PC-3 (cell line): ENCODE measurements around the gene MT1A.

Source experiments
- CTCF ChIP-seq: fragments of 300-600 bp; sonication (generic); conservative IDR thresholded peaks from 2 replicates; pipeline ENCODE4 v1.5.1; 2017; ENCODE audit warnings: antibody characterized with exemption, low read depth, mild to moderate bottlenecking, low read length
- EZH2 ChIP-seq: fragments of 300-600 bp; sonication (generic); IDR thresholded peaks from one replicate; pipeline ENCODE4 v1.6.1; 2017; ENCODE audit warnings: antibody characterized with exemption, mild to moderate bottlenecking, low read length; ENCODE audit not compliant: unreplicated experiment

- TF ChIP-seq EZH2 = no peak
- TF ChIP-seq CTCF = no peak
Observed at GRCh38 chr16:56613706-56614105, 24.8 kb upstream of the MT1A start.
